Karpas-422 (cell line): ENCODE measurements around the gene S100G. TPM values are rescaled to one million over a fixed set of nuclear protein-coding genes. Genes with fewer than 3 reads are reported as not detected.

Source experiments
- DNase-seq: peaks from one replicate; pipeline ENCODE4 v3.0.0-alpha.2; 2015
- H2AFZ ChIP-seq: fragments of 200-600 bp; sonication (generic); 2 replicates; pipeline ENCODE4 v1.6.1; 2014; ENCODE audit warnings: antibody characterized with exemption, low read length, mixed read lengths
- H3K27ac ChIP-seq: fragments of 200-600 bp; sonication (generic); 2 replicates; pipeline ENCODE4 v1.5.1; 2014; ENCODE audit warnings: mild to moderate bottlenecking, low read length, moderate library complexity
- H3K27me3 ChIP-seq: fragments of 200-600 bp; sonication (generic); 2 replicates; pipeline ENCODE4 v1.6.1; 2014; ENCODE audit warnings: low read length, mixed read lengths
- H3K36me3 ChIP-seq: fragments of 200-600 bp; sonication (generic); 2 replicates; pipeline ENCODE4 v1.6.1; 2014; ENCODE audit warnings: low read length, mixed read lengths; ENCODE audit not compliant: insufficient read depth
- H3K4me1 ChIP-seq: fragments of 200-600 bp; sonication (generic); 2 replicates; pipeline ENCODE4 v1.6.1; 2014; ENCODE audit warnings: mild to moderate bottlenecking, low read length, mixed read lengths
- H3K4me2 ChIP-seq: fragments of 200-600 bp; sonication (generic); 2 replicates; pipeline ENCODE4 v1.6.1; 2014; ENCODE audit warnings: low read length, low read depth, mild to moderate bottlenecking; ENCODE audit not compliant: poor library complexity, severe bottlenecking
- H3K4me3 ChIP-seq: fragments of 200-600 bp; sonication (generic); 2 replicates; pipeline ENCODE4 v1.5.1; 2014; ENCODE audit warnings: mild to moderate bottlenecking, antibody characterized with exemption, low read length, mixed read lengths
- H3K79me2 ChIP-seq: fragments of 200-600 bp; sonication (generic); 2 replicates; pipeline ENCODE4 v1.6.1; 2014; ENCODE audit warnings: mild to moderate bottlenecking, low read length, mixed read lengths
- H3K9ac ChIP-seq: fragments of 200-600 bp; sonication (generic); 2 replicates; pipeline ENCODE4 v1.6.0; 2014; ENCODE audit warnings: low read length
- H3K9me2 ChIP-seq: fragments of 200-600 bp; sonication (generic), shearing (Covaris generic); replicated peaks from 2 replicates; pipeline ENCODE4 v1.6.0; 2014; ENCODE audit warnings: mild to moderate bottlenecking, low read length, moderate library complexity; ENCODE audit not compliant: insufficient read depth
- H3K9me3 ChIP-seq: fragments of 300-700, 200-600 bp; sonication (generic); 2 replicates; pipeline ENCODE4 v1.6.1; 2014; ENCODE audit warnings: low read length, mixed read lengths
- H4K20me1 ChIP-seq: fragments of 200-600 bp; sonication (generic); 2 replicates; pipeline ENCODE4 v1.6.1; 2014; ENCODE audit warnings: mild to moderate bottlenecking, antibody characterized with exemption, low read length, low read depth; ENCODE audit not compliant: insufficient read depth
- total RNA-seq: library from RNA; depleted of rRNA; stranded (reverse); fragments of >200 nt; shearing (Covaris generic); gene quantifications from 2 replicates; pipeline ENCODE4 v1.2.3, GENCODE V29; 2014; ENCODE audit warnings: low replicate concordance

Gene S100G
- total RNA-seq, 1 experiment from 2014 or later = not detected

GRCh38 chrX:16635040-16635439 lies 14.9 kb upstream of the S100G start:
- Histone ChIP-seq H3K36me3 (no peaks in the 10 kb centered on the region), H3K4me1 (no peaks in the 10 kb centered on the region), H4K20me1 (no peaks in the 10 kb centered on the region), H2AFZ (no peak overlapping the region), H3K9me3 (no peaks in the 10 kb centered on the region), H3K79me2 (no peaks in the 10 kb centered on the region), H3K9me2 (no peaks in the 10 kb centered on the region), H3K4me2 (no peak overlapping the region), H3K27ac (no peak overlapping the region), H3K9ac (no peak overlapping the region), H3K4me3 (no peak overlapping the region), H3K27me3 (no peaks in the 10 kb centered on the region)
- no peak for DNase-seq

- Histone ChIP-seq H3K4me2 (no peak overlapping the region), H3K27me3 (no peaks in the 10 kb centered on the region), H4K20me1 (no peaks in the 10 kb centered on the region), H3K79me2 (no peaks in the 10 kb centered on the region), H3K27ac (no peak overlapping the region), H3K4me1 (no peaks in the 10 kb centered on the region), H3K36me3 (no peaks in the 10 kb centered on the region), H3K9ac (no peak overlapping the region), H2AFZ (no peak overlapping the region), H3K9me3 (no peaks in the 10 kb centered on the region), H3K4me3 (no peak overlapping the region), H3K9me2 (no peaks in the 10 kb centered on the region)
- DNase-seq = no peak
Measured at GRCh38 chrX:16635596-16635995, 14.4 kb upstream of the S100G start.

GRCh38 chrX:16638533-16638932 lies 11.4 kb upstream of the S100G start:
- H2AFZ ChIP-seq = no peak overlapping the region
- no peaks in the 10 kb centered on the region for H3K27me3 ChIP-seq
- no peak overlapping the region for H3K9ac ChIP-seq
- H4K20me1 ChIP-seq = no peaks in the 10 kb centered on the region
- H3K4me3 ChIP-seq = no peak overlapping the region
- no peak overlapping the region for H3K4me2 ChIP-seq
- no peak for DNase-seq
- no peaks in the 10 kb centered on the region for H3K4me1 ChIP-seq
- H3K9me2 ChIP-seq = no peaks in the 10 kb centered on the region
- H3K79me2 ChIP-seq = no peaks in the 10 kb centered on the region
- H3K36me3 ChIP-seq = no peaks in the 10 kb centered on the region
- no peaks in the 10 kb centered on the region for H3K9me3 ChIP-seq
- H3K27ac ChIP-seq = no peak overlapping the region

GRCh38 chrX:16639966-16640365 lies 10.0 kb upstream of the S100G start:
- no peaks in the 10 kb centered on the region for H3K36me3 ChIP-seq
- no peak overlapping the region for H3K9ac ChIP-seq
- no peak overlapping the region for H3K27ac ChIP-seq
- no peak for DNase-seq
- no peak overlapping the region for H2AFZ ChIP-seq
- no peak overlapping the region for H3K4me2 ChIP-seq
- no peaks in the 10 kb centered on the region for H4K20me1 ChIP-seq
- no peaks in the 10 kb centered on the region for H3K9me2 ChIP-seq
- no peaks in the 10 kb centered on the region for H3K9me3 ChIP-seq
- no peak overlapping the region for H3K4me3 ChIP-seq
- no peaks in the 10 kb centered on the region for H3K79me2 ChIP-seq
- no peaks in the 10 kb centered on the region for H3K4me1 ChIP-seq
- no peaks in the 10 kb centered on the region for H3K27me3 ChIP-seq

GRCh38 chrX:16640823-16641222 lies 9.1 kb upstream of the S100G start:
- H3K9me3 ChIP-seq = no peaks in the 10 kb centered on the region
- no peaks in the 10 kb centered on the region for H3K27me3 ChIP-seq
- H3K79me2 ChIP-seq = no peaks in the 10 kb centered on the region
- no peak overlapping the region for H3K9ac ChIP-seq
- no peaks in the 10 kb centered on the region for H3K4me1 ChIP-seq
- H3K9me2 ChIP-seq = no peaks in the 10 kb centered on the region
- H3K27ac ChIP-seq = no peak overlapping the region
- H3K36me3 ChIP-seq = no peaks in the 10 kb centered on the region
- H3K4me2 ChIP-seq = no peak overlapping the region
- H3K4me3 ChIP-seq = no peak overlapping the region
- no peak for DNase-seq
- H2AFZ ChIP-seq = no peak overlapping the region
- no peaks in the 10 kb centered on the region for H4K20me1 ChIP-seq

- Histone ChIP-seq H3K9ac (no peak overlapping the region), H3K27me3 (no peaks in the 10 kb centered on the region), H3K4me1 (no peaks in the 10 kb centered on the region), H3K9me3 (no peaks in the 10 kb centered on the region), H3K79me2 (no peaks in the 10 kb centered on the region), H3K27ac (no peak overlapping the region), H3K4me3 (no peak overlapping the region), H3K36me3 (no peaks in the 10 kb centered on the region), H3K4me2 (no peak overlapping the region), H2AFZ (no peak overlapping the region), H4K20me1 (no peaks in the 10 kb centered on the region), H3K9me2 (no peaks in the 10 kb centered on the region)
- DNase-seq = no peak
Measured at GRCh38 chrX:16643176-16643575, 6.8 kb upstream of the S100G start.

- H3K27ac ChIP-seq = no peak overlapping the region
Measured at GRCh38 chrX:16646366-16647138, 3.4 kb upstream of the S100G start.

GRCh38 chrX:16651391-16652024 lies 1.6 kb downstream of the S100G start:
- Histone ChIP-seq H3K4me3 (no peak overlapping the region), H2AFZ (no peak overlapping the region), H3K27me3 (no peaks in the 10 kb centered on the region), H4K20me1 (no peaks in the 10 kb centered on the region), H3K9ac (no peak overlapping the region), H3K79me2 (no peaks in the 10 kb centered on the region), H3K4me2 (no peak overlapping the region), H3K27ac (no peak overlapping the region), H3K4me1 (no peaks in the 10 kb centered on the region), H3K9me3 (no peaks in the 10 kb centered on the region), H3K9me2 (no peaks in the 10 kb centered on the region), H3K36me3 (no peaks in the 10 kb centered on the region)
- no peak for DNase-seq

More at GRCh38 chrX:16646366-16647138, 3.4 kb upstream of the S100G start:
- no peak overlapping the region for H3K4me2 ChIP-seq
- H3K9me3 ChIP-seq = no peaks in the 10 kb centered on the region
- H3K9ac ChIP-seq = no peak overlapping the region
- H3K9me2 ChIP-seq = no peaks in the 10 kb centered on the region
- H3K4me1 ChIP-seq = no peaks in the 10 kb centered on the region
- H3K36me3 ChIP-seq = no peaks in the 10 kb centered on the region
- no peak overlapping the region for H3K4me3 ChIP-seq
- H3K79me2 ChIP-seq = no peaks in the 10 kb centered on the region
- no peaks in the 10 kb centered on the region for H4K20me1 ChIP-seq
- no peak overlapping the region for H2AFZ ChIP-seq
- DNase-seq = no peak
- H3K27me3 ChIP-seq = no peaks in the 10 kb centered on the region
